HFF-Myc (cell line): ENCODE data around the gene RAB4B.
"Not testable (repeated sequence)": the region's sequence is repeated elsewhere in the genome, so short reads cannot be mapped to it uniquely, and the experiment has no call there.

Experiments
- DNase-seq: peaks from one replicate; pipeline ENCODE4 v3.0.0-alpha.2; 2011; ENCODE audit warnings: low read depth; ENCODE audit errors: extremely low read depth
- H3K4me3 ChIP-seq: replicated peaks from 2 replicates; pipeline ENCODE4 v1.5.1; 2011; ENCODE audit warnings: low read depth, mild to moderate bottlenecking, control low read depth, low read length
- CTCF ChIP-seq: IDR thresholded peaks from 2 replicates; pipeline ENCODE4 v1.5.1; 2012; ENCODE audit warnings: mild to moderate bottlenecking, low read depth, low read length, control low read depth; ENCODE audit errors: missing control alignments

The RAB4B gene

GRCh38 chr19:40827386-40828247 lies 49.6 kb downstream of the RAB4B start:
- TF ChIP-seq CTCF: no peak
- no peak overlapping the region for H3K4me3 ChIP-seq
- DNase-seq: no peak

GRCh38 chr19:40829205-40829604 lies 51.2 kb downstream of the RAB4B start:
- no peak overlapping the region for H3K4me3 ChIP-seq
- DNase-seq: no peak
- TF ChIP-seq CTCF: no peak

- H3K4me3 ChIP-seq, DNase-seq: not testable (repeated sequence)
Measured at GRCh38 chr19:40830741-40831140, 52.7 kb downstream of the RAB4B start.

GRCh38 chr19:40831502-40832430 lies 53.7 kb downstream of the RAB4B start:
- TF ChIP-seq CTCF: no peak
- peak; percentile 95 for DNase-seq
- no peak overlapping the region for H3K4me3 ChIP-seq

GRCh38 chr19:40832431-40832790 lies 54.4 kb downstream of the RAB4B start:
- H3K4me3 ChIP-seq, DNase-seq: not testable (repeated sequence)

GRCh38 chr19:40833728-40834533 lies 55.9 kb downstream of the RAB4B start:
- not testable (repeated sequence) for H3K4me3 ChIP-seq, DNase-seq

GRCh38 chr19:40836754-40837429 lies 58.8 kb downstream of the RAB4B start:
- no peak for TF ChIP-seq CTCF
- no peak for DNase-seq
- no peak overlapping the region for H3K4me3 ChIP-seq

GRCh38 chr19:40838477-40838876 lies 60.4 kb downstream of the RAB4B start:
- not testable (repeated sequence) for DNase-seq

GRCh38 chr19:40842012-40842411 lies 64.0 kb downstream of the RAB4B start:
- not testable (repeated sequence) for DNase-seq, H3K4me3 ChIP-seq

More at GRCh38 chr19:40838477-40838876, 60.4 kb downstream of the RAB4B start:
- H3K4me3 ChIP-seq: not testable (repeated sequence)

GRCh38 chr19:40842997-40843652 lies 65.1 kb downstream of the RAB4B start:
- DNase-seq, H3K4me3 ChIP-seq: not testable (repeated sequence)

- not testable (repeated sequence) for DNase-seq, H3K4me3 ChIP-seq
Measured at GRCh38 chr19:40843653-40844052, 65.6 kb downstream of the RAB4B start.
